Choroid plexus epithelial cell (primary cell): ENCODE data around the gene GAPVD1.

Experiments used
- DNase-seq: peaks from one replicate; pipeline ENCODE4 v3.0.0-alpha.2; 2010; ENCODE audit warnings: low read depth
- H3K4me3 ChIP-seq: 2 replicates; pipeline ENCODE4 v1.5.1; 2011; ENCODE audit warnings: low read depth, mild to moderate bottlenecking, control low read depth, low read length, moderate library complexity
- CTCF ChIP-seq: conservative IDR thresholded peaks from 2 replicates; pipeline ENCODE4 v1.5.1; 2011; ENCODE audit warnings: low read depth, mild to moderate bottlenecking, control low read depth, inconsistent platforms, low read length, moderate library complexity

The GAPVD1 gene

GRCh38 chr9:125359011-125359410 is 97.4 kb downstream of the GAPVD1 start:
- no peak overlapping the region for H3K4me3 ChIP-seq
- no peak for DNase-seq
- TF ChIP-seq CTCF = no peak

GRCh38 chr9:125360601-125361000 is 99.0 kb downstream of the GAPVD1 start:
- H3K4me3 ChIP-seq = no peak overlapping the region
- TF ChIP-seq CTCF = no peak
- DNase-seq = no peak

GRCh38 chr9:125361837-125362531 is 100.4 kb downstream of the GAPVD1 start:
- H3K4me3 ChIP-seq = no peak overlapping the region
- TF ChIP-seq CTCF = peak; percentile 70
- peak; percentile 69 for DNase-seq

- H3K4me3 ChIP-seq = no peak overlapping the region
- no peak for DNase-seq
- TF ChIP-seq CTCF = no peak
Observed at GRCh38 chr9:125366676-125367075, 105.0 kb downstream of the GAPVD1 start.

GRCh38 chr9:125370786-125371185 is 109.2 kb downstream of the GAPVD1 start:
- no peak overlapping the region for H3K4me3 ChIP-seq
- DNase-seq = no peak
- no peak for TF ChIP-seq CTCF

GRCh38 chr9:125372441-125373226 is 111.0 kb downstream of the GAPVD1 start:
- DNase-seq = no peak

More at GRCh38 chr9:125372441-125373226, 111.0 kb downstream of the GAPVD1 start:
- H3K4me3 ChIP-seq = no peak overlapping the region
- TF ChIP-seq CTCF = no peak
